ENCODE data around the gene ZNF438.

- TF ChIP-seq EP300 (IDR thresholded peaks at IDR 0.05) (no peak), POLR2AphosphoS5 (IDR thresholded peaks at IDR 0.05) (no peak), CTCF (IDR thresholded peaks at IDR 0.05) (no peak)
Measured at GRCh38 chr10:30842894-30843293, 188.8 kb downstream of the ZNF438 start.
